NCI-H2227 treated with DMSO at 0.1 percent for 48 hours (cell line): ENCODE measurements around the gene RAB40AL.

Source experiments
- DNase-seq: peaks from one replicate; lab custom pipeline; 2025; lab: John Stamatoyannopoulos, UW

The RAB40AL gene

GRCh38 chrX:102983205-102983604 is 46.1 kb downstream of the RAB40AL start:
- DNase-seq, result no peak

- no peak for DNase-seq
Measured at GRCh38 chrX:102985192-102985591, 48.1 kb downstream of the RAB40AL start.
